Effector memory CD8-positive, alpha-beta T cell (primary cell): ENCODE results near the gene HRCT1.
"Not testable (repeated sequence)": the region's sequence is repeated elsewhere in the genome, so short reads cannot be mapped to it uniquely, and the experiment has no call there.

Source experiments
- ATAC-seq: fragments of 150-1000 bp; cut with Tn5 transposase; replicated peaks from 2 replicates; pipeline ENCODE4 v1.10.0; 2021; ENCODE audit warnings: mild to moderate bottlenecking, moderate library complexity
- DNase-seq, 3 experiments: peaks; one replicate each; pipeline ENCODE4 v3.0.0; 2021
- H3K27ac Mint-ChIP-seq, 2 donors: one replicate each; pipeline ENCODE4 v1.8.0; 2022; ENCODE audit warnings: mild to moderate bottlenecking in 2 of 2, mixed read lengths in 2 of 2, moderate library complexity in 2 of 2
- H3K27me3 Mint-ChIP-seq, 2 donors: one replicate each; pipeline ENCODE4 v1.8.0; 2022; ENCODE audit warnings: mixed read lengths in 2 of 2
- H3K36me3 Mint-ChIP-seq: one replicate; pipeline ENCODE4 v1.8.0; 2022; ENCODE audit warnings: mild to moderate bottlenecking, moderate library complexity, mixed read lengths; ENCODE audit not compliant: insufficient read depth
- H3K4me1 Mint-ChIP-seq, 2 donors: one replicate each; pipeline ENCODE4 v1.8.0; 2022; ENCODE audit warnings: low read depth in 2 of 2, mixed read lengths in 2 of 2
- H3K4me3 Mint-ChIP-seq, 2 donors: one replicate each; pipeline ENCODE4 v1.8.0; 2022; ENCODE audit warnings: mild to moderate bottlenecking in 2 of 2, mixed read lengths in 2 of 2, moderate library complexity in 2 of 2
- H3K9me3 Mint-ChIP-seq, 2 donors: one replicate each; pipeline ENCODE4 v1.8.0; 2022; ENCODE audit warnings: mixed read lengths in 2 of 2

The HRCT1 gene

DNA sequence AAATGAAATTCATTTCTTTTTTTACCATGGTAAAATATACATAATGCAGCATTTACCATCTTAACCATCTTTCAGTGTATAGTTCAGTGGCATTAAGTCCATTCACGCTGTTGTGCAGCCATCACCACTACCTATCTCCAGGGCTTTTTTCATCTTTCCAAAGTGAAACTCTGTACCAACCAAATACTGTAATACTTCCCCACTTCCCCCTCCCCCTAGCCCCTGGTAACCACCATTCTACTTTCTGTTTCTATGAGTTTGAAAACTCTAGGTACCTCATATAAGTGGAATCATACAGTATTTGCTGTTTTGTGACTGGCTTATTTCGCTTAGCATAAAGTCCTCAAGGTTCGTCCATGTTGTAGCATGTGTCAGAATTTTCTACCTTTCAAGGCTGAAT, 26.7 kb downstream of the HRCT1 start:
- Mint-ChIP-seq H3K36me3 (peaks cover 3% of the 10 kb centered on the region), H3K4me3 (no peak overlapping the region), H3K27ac (no peak overlapping the region), H3K4me1 (no peaks in the 10 kb centered on the region), H3K27me3 (peaks cover 0 to 7% of the 10 kb centered on the region in 2 donors), H3K9me3 (no peaks in the 10 kb centered on the region)
- no peak for ATAC-seq
- no peak for DNase-seq

DNA sequence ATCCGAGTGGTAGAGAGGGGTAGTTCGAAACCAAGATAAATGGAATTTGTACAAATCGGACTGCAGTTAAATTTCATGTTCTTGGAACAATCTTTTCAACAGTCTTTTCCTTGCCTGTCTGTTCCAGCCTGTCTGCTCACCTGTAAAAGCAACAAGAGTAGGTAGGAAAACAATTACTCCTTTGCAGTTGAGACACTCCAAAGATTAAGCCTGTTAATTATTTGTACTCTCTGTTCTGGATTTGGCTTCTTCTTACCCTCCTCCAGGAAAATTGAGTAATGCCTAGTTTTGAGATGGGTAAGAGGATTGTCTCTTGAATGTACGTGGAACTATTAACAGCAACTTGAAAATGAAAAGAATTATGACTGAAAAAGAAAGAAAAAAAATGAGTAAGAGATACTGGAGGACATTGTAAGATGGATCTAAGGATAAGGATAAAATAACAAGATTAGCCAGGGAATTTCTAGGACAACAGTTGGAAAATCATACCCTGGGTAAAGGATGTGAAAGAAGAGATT, 27.6 kb downstream of the HRCT1 start:
- H3K4me3 Mint-ChIP-seq: no peak overlapping the region
- peaks cover 0 to 6% of the 10 kb centered on the region in 2 donors for H3K27me3 Mint-ChIP-seq
- DNase-seq (no peak), ATAC-seq (no peak)
- H3K27ac Mint-ChIP-seq: no peak overlapping the region
- H3K4me1 Mint-ChIP-seq: no peaks in the 10 kb centered on the region
- H3K9me3 Mint-ChIP-seq: no peaks in the 10 kb centered on the region
- H3K36me3 Mint-ChIP-seq: peaks cover 3% of the 10 kb centered on the region

DNA sequence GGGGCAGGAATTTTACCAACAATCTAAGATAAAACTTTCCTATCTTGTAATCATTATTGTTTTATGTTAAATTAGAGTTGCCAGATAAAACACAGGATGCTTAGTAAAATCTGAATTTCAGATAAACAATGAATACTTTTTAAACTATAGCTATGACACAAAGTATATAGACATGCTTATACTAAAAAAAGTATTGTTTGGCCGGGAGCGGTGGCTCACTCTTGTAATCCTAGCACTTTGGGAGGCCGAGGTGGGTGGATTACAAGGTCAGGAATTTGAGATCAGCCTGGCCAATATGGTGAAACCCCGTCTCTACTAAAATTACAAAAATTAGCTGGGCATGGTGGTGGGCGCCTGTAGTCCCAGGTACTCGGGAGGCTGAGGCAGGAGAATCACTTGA, 28.1 kb downstream of the HRCT1 start:
- not testable (repeated sequence) for H3K27ac Mint-ChIP-seq

DNA sequence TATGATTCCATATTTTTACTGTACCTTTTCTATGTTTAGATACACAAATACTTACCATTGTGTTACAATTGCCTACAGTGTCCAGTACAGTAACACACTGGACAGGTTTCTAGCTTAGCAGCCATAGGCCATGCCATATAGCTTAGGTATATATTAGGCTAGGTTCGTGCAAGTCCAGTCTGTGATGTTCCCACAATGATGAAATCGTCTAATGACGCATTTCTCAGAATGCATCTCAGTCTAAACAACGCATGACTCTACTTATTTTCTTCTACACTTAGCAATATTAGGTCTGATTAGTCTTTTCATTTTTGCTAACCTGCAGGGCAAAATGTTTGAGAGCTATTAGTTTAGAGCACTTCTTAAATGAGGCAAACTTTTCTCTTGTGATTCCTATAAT, 29.3 kb downstream of the HRCT1 start:
- no peaks in the 10 kb centered on the region for H3K27me3 Mint-ChIP-seq
- H3K9me3 Mint-ChIP-seq: no peaks in the 10 kb centered on the region
- no peak overlapping the region for H3K4me3 Mint-ChIP-seq
- ATAC-seq: no peak
- DNase-seq: no peak
- no peak overlapping the region for H3K27ac Mint-ChIP-seq
- H3K4me1 Mint-ChIP-seq: no peaks in the 10 kb centered on the region
- H3K36me3 Mint-ChIP-seq: peaks cover 3% of the 10 kb centered on the region

More for the DNA sequence above, 28.1 kb downstream of the HRCT1 start:
- H3K27me3 Mint-ChIP-seq, H3K4me1 Mint-ChIP-seq, H3K4me3 Mint-ChIP-seq, ATAC-seq, H3K36me3 Mint-ChIP-seq, DNase-seq, H3K9me3 Mint-ChIP-seq: not testable (repeated sequence)

DNA sequence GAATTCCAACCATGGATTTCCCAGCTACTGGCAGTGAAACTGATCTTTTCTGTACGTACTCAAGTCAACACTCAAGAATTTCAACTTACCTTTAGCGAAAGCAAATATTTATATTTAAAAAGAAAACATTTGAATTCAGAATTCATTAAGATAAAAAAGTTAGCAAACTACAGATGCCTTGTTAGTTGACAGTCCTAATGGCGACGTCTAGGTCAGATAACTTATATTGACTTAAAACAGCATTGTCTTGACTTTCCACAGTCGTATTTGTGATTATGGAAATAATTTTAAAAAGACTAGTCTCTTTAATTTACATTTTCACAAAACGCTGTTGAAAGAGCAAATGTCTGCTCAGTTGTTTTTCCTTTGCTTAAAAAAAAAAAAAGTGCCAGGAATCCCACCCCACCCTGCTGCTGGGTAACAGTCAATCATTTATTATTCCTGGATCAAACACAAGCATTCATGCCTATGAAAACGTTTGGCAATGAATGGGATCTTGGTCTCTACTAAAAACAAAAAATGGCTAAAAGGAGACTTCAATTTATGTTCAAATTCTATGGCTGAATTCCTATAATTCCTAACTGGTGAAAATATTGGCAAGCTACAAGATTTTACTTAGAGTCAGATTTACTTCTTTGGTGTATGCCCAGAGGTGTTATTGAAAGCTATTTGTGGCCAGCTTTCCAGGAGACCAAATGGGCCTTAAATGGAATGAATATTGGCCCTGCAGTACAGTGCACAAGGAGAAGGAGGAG, 29.9 kb downstream of the HRCT1 start:
- H3K27me3 Mint-ChIP-seq: no peaks in the 10 kb centered on the region
- no peak overlapping the region for H3K4me3 Mint-ChIP-seq
- DNase-seq (no peak), ATAC-seq (no peak)
- no peak overlapping the region for H3K27ac Mint-ChIP-seq
- peaks cover 6 to 7% of the 10 kb centered on the region in 2 donors for H3K4me1 Mint-ChIP-seq
- peaks cover 3% of the 10 kb centered on the region for H3K36me3 Mint-ChIP-seq
- no peaks in the 10 kb centered on the region for H3K9me3 Mint-ChIP-seq

DNA sequence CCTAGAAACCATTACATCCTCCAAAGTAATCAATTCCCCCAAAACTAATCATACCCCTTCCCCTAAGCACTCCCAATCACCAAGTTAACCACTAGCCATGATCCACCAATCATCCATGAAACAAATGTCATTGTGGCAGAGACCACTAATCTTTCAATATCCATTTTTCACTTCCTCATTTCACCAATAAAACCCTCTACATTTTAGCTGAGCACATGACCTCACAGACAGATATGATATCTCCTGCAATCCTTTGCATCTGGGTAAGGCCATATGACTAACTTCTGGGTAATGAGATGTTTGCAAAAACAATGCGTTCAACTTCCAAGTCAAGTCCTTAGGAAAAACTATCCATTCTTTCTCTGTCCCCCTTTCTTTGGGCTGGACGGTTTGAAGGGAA, 31.2 kb downstream of the HRCT1 start:
- H3K4me3 Mint-ChIP-seq: no peak overlapping the region
- ATAC-seq (no peak), DNase-seq (no peak)
- peaks cover 6 to 8% of the 10 kb centered on the region in 2 donors for H3K4me1 Mint-ChIP-seq
- peaks cover 3% of the 10 kb centered on the region for H3K36me3 Mint-ChIP-seq
- no peak overlapping the region for H3K27ac Mint-ChIP-seq
- H3K27me3 Mint-ChIP-seq: no peaks in the 10 kb centered on the region
- H3K9me3 Mint-ChIP-seq: no peaks in the 10 kb centered on the region

DNA sequence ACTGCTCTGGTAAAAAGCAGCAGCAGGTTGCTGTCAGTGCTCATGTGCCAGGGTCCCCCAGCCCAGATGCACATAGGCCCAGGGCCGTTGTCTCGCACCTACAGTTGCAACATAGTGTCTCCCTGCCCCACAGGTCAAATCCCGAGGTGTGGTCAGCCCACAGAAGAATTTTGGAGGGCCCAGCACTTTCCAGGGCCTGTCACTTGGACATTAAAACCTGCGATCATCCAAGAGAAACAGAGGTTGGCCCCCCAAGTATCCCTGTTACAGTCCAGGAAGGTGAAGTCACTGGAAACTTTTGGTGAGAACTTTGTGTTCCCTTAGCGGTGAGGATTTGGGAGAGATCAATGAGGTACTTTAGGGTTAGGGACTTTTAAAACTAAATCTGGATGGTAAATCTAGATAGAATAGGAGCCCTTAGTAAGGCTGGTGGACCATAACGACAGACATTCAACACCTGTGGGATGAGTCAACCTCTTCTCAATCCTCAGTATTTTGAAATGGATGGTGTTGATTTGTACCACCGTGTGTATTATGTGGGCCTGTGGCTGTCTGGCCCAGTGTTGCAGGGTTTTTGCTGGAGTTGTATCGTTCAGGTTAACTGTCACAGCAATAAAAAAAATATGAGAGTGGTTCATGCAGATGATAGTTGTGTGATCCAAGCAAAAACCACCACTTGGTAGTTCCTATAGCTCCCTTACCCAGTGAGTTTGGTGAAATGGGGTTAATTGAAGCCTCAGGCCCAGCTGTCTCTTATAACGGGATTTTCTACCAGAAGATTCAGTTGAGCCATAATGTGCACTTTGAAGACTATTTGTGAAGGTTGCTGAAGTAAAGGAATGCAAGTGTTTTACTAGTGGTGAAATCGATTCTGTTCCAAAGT, 32.7 kb downstream of the HRCT1 start:
- DNase-seq: no peak
- no peak overlapping the region for H3K27ac Mint-ChIP-seq
- no peak for ATAC-seq
- H3K4me3 Mint-ChIP-seq: no peak overlapping the region
- no peaks in the 10 kb centered on the region for H3K27me3 Mint-ChIP-seq
- peaks cover 8% of the 10 kb centered on the region in 2 donors for H3K4me1 Mint-ChIP-seq
- no peaks in the 10 kb centered on the region for H3K9me3 Mint-ChIP-seq
- peaks cover 3% of the 10 kb centered on the region for H3K36me3 Mint-ChIP-seq

DNA sequence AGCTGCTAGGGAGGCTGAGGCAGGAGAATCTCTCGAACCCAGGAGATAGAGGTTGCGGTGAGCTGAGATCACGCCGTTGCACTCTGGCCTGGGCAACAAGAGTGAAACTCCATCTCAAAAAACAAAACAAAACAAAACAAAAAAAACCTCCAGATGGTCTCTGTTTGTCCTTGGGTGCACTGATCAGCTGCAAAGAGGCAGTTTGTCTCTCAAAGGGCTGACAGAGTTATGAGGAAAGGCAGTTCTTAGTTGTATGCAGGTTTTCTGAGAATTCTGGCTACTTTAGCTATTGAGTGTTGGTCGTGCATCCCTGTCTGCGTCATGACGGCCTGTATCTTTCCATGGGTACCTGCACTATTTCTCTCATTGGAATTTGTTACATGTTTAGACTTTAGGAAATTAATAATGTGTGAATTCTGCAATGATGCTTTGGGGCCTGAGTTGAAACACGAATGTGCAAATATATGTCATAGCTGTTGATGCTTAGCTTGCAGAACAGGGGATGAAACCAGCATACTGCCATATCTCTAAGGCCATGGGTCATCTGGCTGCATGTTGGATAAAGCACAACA, 33.8 kb downstream of the HRCT1 start:
- H3K36me3 Mint-ChIP-seq: peaks cover 2% of the 10 kb centered on the region
- H3K27ac Mint-ChIP-seq: peak overlapping the region in 1 of 2 donors; percentile 17
- no peaks in the 10 kb centered on the region for H3K9me3 Mint-ChIP-seq
- no peak for ATAC-seq
- peaks cover 8% of the 10 kb centered on the region in 2 donors for H3K4me1 Mint-ChIP-seq
- H3K27me3 Mint-ChIP-seq: no peaks in the 10 kb centered on the region
- no peak for DNase-seq
- H3K4me3 Mint-ChIP-seq: no peak overlapping the region

DNA sequence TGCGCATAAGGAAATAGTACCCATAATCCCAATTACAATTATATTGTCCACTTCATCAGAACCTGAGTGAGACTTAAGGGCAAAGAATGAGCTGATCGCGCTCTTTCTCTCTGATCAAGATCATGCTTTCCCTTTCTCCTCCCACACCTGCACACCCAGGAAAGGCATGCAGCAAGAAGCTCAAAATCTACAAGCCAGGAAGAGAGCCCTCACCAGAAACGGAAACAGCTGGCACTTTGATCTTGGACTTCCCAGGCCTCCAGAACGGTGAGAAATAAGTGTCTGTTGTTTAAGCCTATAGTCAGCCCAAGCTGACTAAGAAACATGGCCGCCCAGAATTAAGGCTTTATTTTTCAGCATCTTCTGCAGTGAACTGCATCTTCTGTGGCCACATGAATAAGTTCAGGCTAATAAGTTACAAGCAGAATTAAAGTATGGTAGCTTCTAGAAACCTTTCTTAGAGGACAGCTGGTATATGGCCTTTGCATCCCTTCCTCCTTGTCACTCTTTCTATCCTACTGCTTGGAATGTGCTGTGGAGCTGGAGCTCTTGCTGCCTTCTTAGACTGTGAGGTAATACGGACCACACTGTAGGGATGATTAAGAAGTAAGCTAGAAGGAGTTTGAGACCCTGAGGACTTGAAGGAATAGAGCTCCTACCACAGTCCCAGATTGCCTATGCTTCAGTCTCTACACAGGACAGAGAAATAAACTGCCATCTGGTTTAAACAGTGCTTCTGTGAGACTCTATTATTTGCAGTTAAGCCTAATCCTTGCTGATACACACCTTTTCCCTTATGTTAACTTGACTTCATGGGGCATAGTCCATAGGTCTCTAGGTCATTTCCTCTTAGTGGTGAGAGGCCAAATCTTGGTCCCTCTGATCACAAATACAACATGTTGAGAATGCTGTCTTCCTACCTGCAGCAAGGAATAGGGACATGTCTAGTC, 34.7 kb downstream of the HRCT1 start:
- Mint-ChIP-seq H3K36me3 (peaks cover 3% of the 10 kb centered on the region), H3K4me1 (peaks cover 10 to 11% of the 10 kb centered on the region in 2 donors), H3K27ac (peak overlapping the region in 1 of 2 donors; percentile 17), H3K27me3 (no peaks in the 10 kb centered on the region), H3K9me3 (no peaks in the 10 kb centered on the region), H3K4me3 (no peak overlapping the region)
- DNase-seq (no peak), ATAC-seq (peak; percentile 44)

DNA sequence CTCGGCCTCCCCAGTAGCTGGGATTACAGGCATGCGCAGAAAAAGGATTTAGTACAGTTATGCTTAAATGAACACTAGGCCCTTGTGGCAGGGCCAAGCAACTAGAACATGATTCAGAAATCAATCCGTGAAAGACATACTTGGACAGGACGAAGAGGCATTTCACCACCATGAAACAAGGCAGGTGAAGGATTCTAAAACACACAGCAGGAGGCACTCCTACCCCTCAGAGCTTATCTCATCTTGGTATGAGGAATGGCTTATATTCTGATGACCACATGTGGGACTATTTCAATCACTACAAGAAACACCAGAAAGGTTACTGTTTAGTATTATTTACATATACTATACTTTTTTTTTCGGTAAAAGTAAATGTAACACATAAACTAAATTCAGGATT, 36.3 kb downstream of the HRCT1 start:
- Mint-ChIP-seq H3K27me3 (no peaks in the 10 kb centered on the region), H3K4me1 (peaks cover 12% of the 10 kb centered on the region in 2 donors), H3K36me3 (peaks cover 3% of the 10 kb centered on the region), H3K27ac (peak overlapping the region in 1 of 2 donors; percentile 63), H3K9me3 (no peaks in the 10 kb centered on the region), H3K4me3 (no peak overlapping the region)
- ATAC-seq: no peak
- DNase-seq: no peak

DNA sequence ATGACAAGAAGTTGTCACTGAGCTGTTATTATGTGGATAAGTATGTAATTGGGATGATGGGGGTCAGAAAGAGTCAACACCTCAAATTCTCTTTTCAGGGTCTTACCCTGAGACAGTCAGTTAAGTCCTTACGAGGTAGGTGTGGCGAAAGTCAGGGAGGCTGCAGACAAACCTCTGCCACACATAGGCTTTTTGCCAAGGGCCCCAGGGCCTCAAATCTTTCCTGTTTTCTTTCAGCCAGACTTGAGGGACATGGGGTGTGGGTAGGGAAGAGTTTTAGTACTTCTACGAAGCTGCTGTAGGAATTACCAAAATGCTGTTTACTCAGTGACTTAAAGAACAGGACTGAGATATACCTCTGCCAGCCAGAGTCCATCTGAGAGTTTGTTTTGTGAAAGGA, 38.2 kb downstream of the HRCT1 start:
- Mint-ChIP-seq H3K27ac (no peak overlapping the region), H3K9me3 (no peaks in the 10 kb centered on the region), H3K27me3 (peaks cover 9% of the 10 kb centered on the region in 2 donors), H3K4me3 (no peak overlapping the region), H3K4me1 (peaks cover 12% of the 10 kb centered on the region in 2 donors), H3K36me3 (peaks cover 3% of the 10 kb centered on the region)
- no peak for DNase-seq
- no peak for ATAC-seq

DNA sequence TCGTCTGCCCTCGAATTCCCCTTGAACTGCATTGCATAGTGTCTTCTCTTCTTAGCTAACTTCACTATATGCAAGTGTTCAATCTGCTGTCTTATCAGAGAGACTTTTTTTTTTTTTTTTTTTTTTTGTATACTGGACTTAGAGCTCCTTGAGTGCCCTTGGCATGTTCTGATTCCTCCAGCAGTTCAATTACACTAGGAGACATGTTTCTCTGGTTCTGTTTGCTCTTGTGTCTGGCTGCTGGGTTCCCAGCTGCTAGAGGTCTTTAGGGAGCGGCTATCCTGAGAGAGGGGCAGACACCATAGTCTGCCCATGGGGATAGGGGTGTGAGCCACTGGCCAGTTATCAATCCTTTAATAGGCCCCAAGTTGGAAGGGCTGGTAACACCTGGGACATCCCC, 38.8 kb downstream of the HRCT1 start:
- DNase-seq: no peak
- ATAC-seq: no peak
- peaks cover 12% of the 10 kb centered on the region in 2 donors for H3K4me1 Mint-ChIP-seq
- H3K36me3 Mint-ChIP-seq: peaks cover 3% of the 10 kb centered on the region
- no peak overlapping the region for H3K4me3 Mint-ChIP-seq
- H3K27ac Mint-ChIP-seq: no peak overlapping the region
- H3K9me3 Mint-ChIP-seq: no peaks in the 10 kb centered on the region
- H3K27me3 Mint-ChIP-seq: peaks cover 13 to 16% of the 10 kb centered on the region in 2 donors
